Neuronal stem cell (in vitro differentiated cells): ENCODE measurements around the gene BCKDK.
"Not testable (repeated sequence)": the region's sequence is repeated elsewhere in the genome, so short reads cannot be mapped to it uniquely, and the experiment has no call there.

Source experiments
- DNase-seq: peaks from one replicate; pipeline ENCODE4 v3.0.0-alpha.2; 2013; ENCODE audit warnings: low spot score
- H2AFZ ChIP-seq: one replicate; pipeline ENCODE4 v1.6.1; 2013; ENCODE audit warnings: mild to moderate bottlenecking, low read length, inconsistent platforms
- H2AK5ac ChIP-seq: 2 replicates; pipeline ENCODE4 v1.6.1; 2013; ENCODE audit warnings: low read depth, mild to moderate bottlenecking, inconsistent platforms, low read length, moderate library complexity, mixed read lengths
- H2BK120ac ChIP-seq: 2 replicates; pipeline ENCODE4 v1.6.1; 2013; ENCODE audit warnings: low read depth, mild to moderate bottlenecking, inconsistent platforms, low read length, moderate library complexity, mixed read lengths
- H2BK12ac ChIP-seq: one replicate; pipeline ENCODE4 v1.6.1; 2013; ENCODE audit warnings: low read length, inconsistent platforms
- H2BK15ac ChIP-seq: 2 replicates; pipeline ENCODE4 v1.6.1; 2013; ENCODE audit warnings: mild to moderate bottlenecking, low read length, inconsistent platforms, mixed read lengths
- H2BK5ac ChIP-seq: one replicate; pipeline ENCODE4 v1.6.1; 2013; ENCODE audit warnings: inconsistent platforms, mild to moderate bottlenecking, low read length, moderate library complexity
- H3K14ac ChIP-seq: one replicate; pipeline ENCODE4 v1.6.1; 2013; ENCODE audit warnings: low read length, inconsistent platforms
- H3K18ac ChIP-seq: 2 replicates; pipeline ENCODE4 v1.6.1; 2013; ENCODE audit warnings: low read length, inconsistent platforms
- H3K23ac ChIP-seq: 2 replicates; pipeline ENCODE4 v1.6.1; 2013; ENCODE audit warnings: low read depth, mild to moderate bottlenecking, mixed read lengths, low read length, inconsistent platforms; ENCODE audit not compliant: poor library complexity
- H3K27ac ChIP-seq: replicated peaks from 3 replicates; pipeline ENCODE4 v1.5.1; 2013; ENCODE audit warnings: low read length, inconsistent platforms
- H3K27me3 ChIP-seq, 3 experiments: 2 replicates each; pipeline ENCODE4 v1.6.1; 2013; ENCODE audit warnings: low read length in 3 of 3, mild to moderate bottlenecking in 2 of 3, inconsistent platforms in 1 of 3, low read depth in 1 of 3, mixed read lengths in 1 of 3, moderate library complexity in 1 of 3; ENCODE audit not compliant: control insufficient read depth in 3 of 3, insufficient read depth in 3 of 3
- H3K36me3 ChIP-seq, 2 donors: replicated peaks in 1 of 2; 2 replicates each; pipeline ENCODE4 v1.6.1; 2013; ENCODE audit warnings: low read length in 2 of 2; ENCODE audit not compliant: control insufficient read depth in 2 of 2, insufficient read depth in 2 of 2
- H3K4ac ChIP-seq: 2 replicates; pipeline ENCODE4 v1.6.1; 2013; ENCODE audit warnings: inconsistent platforms, mild to moderate bottlenecking, low read length, moderate library complexity
- H3K4me1 ChIP-seq, 2 donors: 1 replicate in 1 of 2; 2 replicates in 1 of 2; pipeline ENCODE4 v1.6.1; 2013; ENCODE audit warnings: low read length in 2 of 2, low read depth in 1 of 2; ENCODE audit not compliant: control insufficient read depth in 2 of 2, insufficient read depth in 1 of 2
- H3K4me2 ChIP-seq: one replicate; pipeline ENCODE4 v1.6.1; 2013; ENCODE audit warnings: mild to moderate bottlenecking, low read length, inconsistent platforms; ENCODE audit not compliant: insufficient read depth, poor library complexity, severe bottlenecking
- H3K4me3 ChIP-seq, 2 donors: 2 replicates each; pipeline ENCODE4 v1.5.1; 2013; ENCODE audit warnings: low read length in 2 of 2, mild to moderate bottlenecking in 2 of 2, inconsistent platforms in 1 of 2, moderate library complexity in 1 of 2
- H3K79me1 ChIP-seq: one replicate; pipeline ENCODE4 v1.6.1; 2013; ENCODE audit warnings: low read depth, mild to moderate bottlenecking, inconsistent platforms, low read length, moderate library complexity
- H3K9ac ChIP-seq: one replicate; pipeline ENCODE4 v1.6.1; 2013; ENCODE audit warnings: mild to moderate bottlenecking, low read depth, low read length, inconsistent platforms; ENCODE audit not compliant: poor library complexity
- H3K9me3 ChIP-seq, 2 donors: replicated peaks in 1 of 2; 2 replicates each; pipeline versions ENCODE3 to v1.6.1; 2013; ENCODE audit warnings: low read length in 2 of 2, mild to moderate bottlenecking in 2 of 2, inconsistent platforms in 1 of 2, low read depth in 1 of 2, mixed read lengths in 1 of 2, moderate library complexity in 1 of 2; ENCODE audit not compliant: control insufficient read depth in 2 of 2, insufficient read depth in 1 of 2
- H4K8ac ChIP-seq: one replicate; pipeline ENCODE4 v1.6.1; 2013; ENCODE audit warnings: low read depth, mild to moderate bottlenecking, inconsistent platforms, low read length, moderate library complexity
- H4K91ac ChIP-seq: one replicate; pipeline ENCODE4 v1.6.1; 2013; ENCODE audit warnings: low read length, low read depth, mild to moderate bottlenecking, inconsistent platforms; ENCODE audit not compliant: poor library complexity
- WGBS, 2 donors: extraction: QIAGEN DNeasy Blood & Tissue Kit; methylation state at CpG; one replicate each; pipeline ENCODE4 v1.1.7; 2013; ENCODE audit warnings: missing lambda C conversion rate in 2 of 2, mixed read lengths in 1 of 2; ENCODE audit not compliant: insufficient read length in 2 of 2, insufficient replicate concordance in 1 of 2; ENCODE audit errors: extremely low coverage in 2 of 2; 5-methylcytosine and 5-hydroxymethylcytosine counted together

Gene BCKDK

DNA sequence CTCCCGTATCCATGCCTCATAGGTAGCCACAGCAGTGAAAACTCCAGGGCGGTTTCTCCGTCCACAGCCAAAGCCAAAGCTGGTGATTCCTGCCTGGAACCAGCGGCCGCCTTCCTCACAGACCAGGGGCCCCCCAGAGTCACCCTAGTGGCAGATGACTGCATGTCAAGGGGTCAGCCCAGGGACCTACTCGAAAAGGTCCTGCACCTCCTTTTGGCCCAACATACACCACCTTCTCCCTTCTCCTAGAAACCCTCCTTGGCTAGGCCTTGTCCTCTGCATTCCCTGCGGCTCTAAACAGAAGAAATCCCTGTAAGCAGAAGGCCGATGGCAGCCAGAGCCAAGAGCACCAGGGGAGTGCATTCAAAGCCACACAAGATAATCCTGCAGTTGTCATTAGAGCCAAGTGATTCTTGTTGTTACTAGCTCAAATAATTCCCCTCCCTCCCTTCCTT, 35.5 kb downstream of the BCKDK start:
- no CpG with 5 or more reads among the region's 8 CpGs for WGBS, 2 donors
- H3K14ac ChIP-seq, result no peak overlapping the region

GRCh38 chr16:31144418-31144817, 36.2 kb downstream of the BCKDK start:
- no CpG with 5 or more reads among the region's 7 CpGs for WGBS, 2 donors

More for the DNA sequence above, 35.5 kb downstream of the BCKDK start:
- no peak for DNase-seq
- H2BK12ac ChIP-seq, result no peak overlapping the region
- no peak overlapping the region for H4K8ac ChIP-seq
- H3K18ac ChIP-seq, result no peak overlapping the region
- no peak overlapping the region for H2BK120ac ChIP-seq
- H2BK15ac ChIP-seq, result no peak overlapping the region
- no peak overlapping the region for H4K91ac ChIP-seq
- H3K9ac ChIP-seq, result no peak overlapping the region
- no peak overlapping the region for H2BK5ac ChIP-seq
- H3K36me3 ChIP-seq, result no peaks in the 10 kb centered on the region
- no peak overlapping the region for H3K4ac ChIP-seq
- H2AK5ac ChIP-seq, result peak overlapping the region; percentile 12
- no peak overlapping the region for H3K4me2 ChIP-seq
- H3K4me1 ChIP-seq, result peaks cover 9 to 18% of the 10 kb centered on the region in 2 donors
- peaks cover 0 to 33% (median 32%) of the 10 kb centered on the region in 3 experiments for H3K27me3 ChIP-seq
- no peak overlapping the region for H3K27ac ChIP-seq
- H3K79me1 ChIP-seq, result peaks cover 2% of the 10 kb centered on the region
- H3K23ac ChIP-seq, result no peak overlapping the region
- H3K9me3 ChIP-seq, result no peaks in the 10 kb centered on the region
- peak overlapping the region; percentile 100 for H2AFZ ChIP-seq
- H3K4me3 ChIP-seq, result no peak overlapping the region

DNA sequence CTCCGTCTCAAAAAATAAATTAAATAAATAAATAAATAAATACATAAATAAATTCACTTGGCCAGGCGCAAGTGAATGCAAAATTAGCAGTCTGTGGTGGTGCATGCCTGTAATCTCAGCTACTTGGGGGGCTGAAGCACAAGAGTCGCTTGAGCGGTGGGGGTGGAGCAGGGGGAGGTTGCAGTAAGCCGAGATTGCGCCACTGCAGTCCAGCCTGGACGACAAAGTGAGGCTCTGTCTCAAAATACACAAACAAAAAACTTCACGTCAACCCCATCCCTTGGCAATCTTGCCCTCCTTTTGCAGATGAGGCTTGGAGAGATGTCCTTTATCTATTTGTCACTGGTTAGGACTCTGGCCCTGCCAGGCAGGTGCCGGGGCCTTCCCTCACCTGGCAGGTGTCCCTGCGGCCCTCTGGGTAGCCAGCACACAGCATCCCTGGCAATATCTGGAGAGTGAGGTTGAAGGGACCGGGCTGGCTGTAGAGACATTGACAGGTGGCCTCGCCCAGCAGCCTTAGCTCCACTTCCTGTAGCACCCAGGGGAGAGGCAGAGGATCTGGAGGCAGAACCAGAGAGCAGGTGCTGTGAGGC, 37.3 kb downstream of the BCKDK start:
- H3K4me1 ChIP-seq, result peaks cover 4 to 14% of the 10 kb centered on the region in 2 donors
- no peaks in the 10 kb centered on the region for H3K9me3 ChIP-seq
- no peak overlapping the region for H3K4me2 ChIP-seq
- peaks cover 2% of the 10 kb centered on the region for H3K79me1 ChIP-seq
- no peak overlapping the region for H3K27ac ChIP-seq
- no peak for DNase-seq
- H2AFZ ChIP-seq, result no peak overlapping the region
- no peak overlapping the region for H3K4ac ChIP-seq
- H2BK12ac ChIP-seq, result no peak overlapping the region
- H2BK15ac ChIP-seq, result no peak overlapping the region
- no CpG with 5 or more reads among the region's 12 CpGs for WGBS, 2 donors
- H4K91ac ChIP-seq, result no peak overlapping the region
- no peak overlapping the region for H3K23ac ChIP-seq
- no peak overlapping the region for H4K8ac ChIP-seq
- H3K4me3 ChIP-seq, result no peak overlapping the region
- H2BK5ac ChIP-seq, result no peak overlapping the region
- no peak overlapping the region for H2AK5ac ChIP-seq
- no peak overlapping the region for H2BK120ac ChIP-seq
- H3K36me3 ChIP-seq, result no peaks in the 10 kb centered on the region
- H3K27me3 ChIP-seq, result peaks cover 0 to 48% (median 37%) of the 10 kb centered on the region in 3 experiments
- H3K18ac ChIP-seq, result peak overlapping the region; percentile 56
- H3K14ac ChIP-seq, result no peak overlapping the region
- no peak overlapping the region for H3K9ac ChIP-seq

More at GRCh38 chr16:31144418-31144817, 36.2 kb downstream of the BCKDK start:
- not testable (repeated sequence) for H3K4me3 ChIP-seq, H2BK12ac ChIP-seq, H3K9ac ChIP-seq, H3K23ac ChIP-seq, H2AFZ ChIP-seq, H2BK5ac ChIP-seq, H3K36me3 ChIP-seq, H4K8ac ChIP-seq, H3K27ac ChIP-seq, H3K9me3 ChIP-seq, H2AK5ac ChIP-seq, H3K14ac ChIP-seq, DNase-seq, H3K4ac ChIP-seq, H3K18ac ChIP-seq, H2BK120ac ChIP-seq, H3K79me1 ChIP-seq, H4K91ac ChIP-seq, H2BK15ac ChIP-seq, H3K4me2 ChIP-seq
- peaks cover 9 to 12% of the 10 kb centered on the region in 2 donors for H3K4me1 ChIP-seq
- peaks cover 0 to 39% (median 32%) of the 10 kb centered on the region in 3 experiments for H3K27me3 ChIP-seq

- DNase-seq, result no peak
- peaks cover 0 to 48% (median 37%) of the 10 kb centered on the region in 3 experiments for H3K27me3 ChIP-seq
Observed at GRCh38 chr16:31147574-31147973, 39.4 kb downstream of the BCKDK start.

More at GRCh38 chr16:31147574-31147973, 39.4 kb downstream of the BCKDK start:
- Histone ChIP-seq H2AK5ac (no peak overlapping the region), H2BK12ac (no peak overlapping the region), H3K79me1 (peaks cover 2% of the 10 kb centered on the region), H3K4ac (no peak overlapping the region), H2AFZ (no peak overlapping the region), H4K8ac (no peak overlapping the region), H3K4me1 (peaks cover 0 to 6% of the 10 kb centered on the region in 2 donors), H4K91ac (no peak overlapping the region), H3K4me3 (no peak overlapping the region), H3K9ac (no peak overlapping the region), H3K9me3 (no peaks in the 10 kb centered on the region), H3K14ac (no peak overlapping the region), H2BK120ac (no peak overlapping the region), H3K4me2 (no peak overlapping the region), H3K27ac (no peak overlapping the region), H3K18ac (no peak overlapping the region), H2BK15ac (no peak overlapping the region), H3K36me3 (no peaks in the 10 kb centered on the region), H3K23ac (no peak overlapping the region), H2BK5ac (no peak overlapping the region)
- no CpG with 5 or more reads among the region's 3 CpGs for WGBS, 2 donors
